ENCODE results near the gene TEAD4.
"Not testable (repeated sequence)": the region's sequence is repeated elsewhere in the genome, so short reads cannot be mapped to it uniquely, and the experiment has no call there.

Gene TEAD4

GRCh38 chr12:3054374-3054773, 95.2 kb downstream of the TEAD4 start:
- no peak for DNase-seq

GRCh38 chr12:3055026-3055703, 96.0 kb downstream of the TEAD4 start:
- no peak for DNase-seq

DNA sequence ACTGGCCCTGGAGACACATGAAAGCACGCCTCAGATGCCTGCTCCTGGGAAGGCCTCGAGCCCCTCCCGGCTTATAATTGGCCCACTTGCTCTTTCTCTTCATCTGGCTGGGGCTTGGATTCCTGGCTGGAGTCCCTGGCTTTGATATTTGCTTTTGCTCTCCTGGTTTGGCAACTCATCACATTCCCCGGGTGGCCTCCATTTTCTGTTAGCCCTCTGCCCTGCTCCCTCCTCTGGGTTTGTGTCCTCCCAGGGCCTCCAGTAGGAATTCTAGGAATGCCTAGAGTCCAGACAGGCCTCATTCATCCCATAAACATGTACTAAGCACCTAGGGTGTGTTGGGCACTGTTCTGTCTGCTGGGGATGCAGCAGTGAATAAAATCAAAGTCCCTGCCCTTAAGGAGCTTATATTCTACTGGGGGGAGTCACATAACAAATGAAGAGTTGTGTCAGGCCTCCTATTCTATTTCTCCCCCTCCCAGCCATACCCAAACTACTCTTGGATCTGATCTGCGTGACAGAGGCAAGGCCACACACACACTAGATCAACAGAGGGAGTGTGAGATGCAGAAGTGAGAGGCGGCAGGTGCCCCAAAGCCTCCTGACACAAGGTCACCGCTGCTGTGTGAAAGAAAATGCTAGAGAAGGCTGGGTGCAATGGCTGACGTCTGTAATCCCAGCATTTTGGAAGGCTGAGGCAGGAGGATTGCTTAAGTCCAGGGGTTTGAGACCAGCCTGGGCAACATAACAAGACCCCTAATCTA, 96.7 kb downstream of the TEAD4 start:
- no peak for DNase-seq

GRCh38 chr12:3061059-3061458, 101.9 kb downstream of the TEAD4 start:
- DNase-seq: no peak

DNA sequence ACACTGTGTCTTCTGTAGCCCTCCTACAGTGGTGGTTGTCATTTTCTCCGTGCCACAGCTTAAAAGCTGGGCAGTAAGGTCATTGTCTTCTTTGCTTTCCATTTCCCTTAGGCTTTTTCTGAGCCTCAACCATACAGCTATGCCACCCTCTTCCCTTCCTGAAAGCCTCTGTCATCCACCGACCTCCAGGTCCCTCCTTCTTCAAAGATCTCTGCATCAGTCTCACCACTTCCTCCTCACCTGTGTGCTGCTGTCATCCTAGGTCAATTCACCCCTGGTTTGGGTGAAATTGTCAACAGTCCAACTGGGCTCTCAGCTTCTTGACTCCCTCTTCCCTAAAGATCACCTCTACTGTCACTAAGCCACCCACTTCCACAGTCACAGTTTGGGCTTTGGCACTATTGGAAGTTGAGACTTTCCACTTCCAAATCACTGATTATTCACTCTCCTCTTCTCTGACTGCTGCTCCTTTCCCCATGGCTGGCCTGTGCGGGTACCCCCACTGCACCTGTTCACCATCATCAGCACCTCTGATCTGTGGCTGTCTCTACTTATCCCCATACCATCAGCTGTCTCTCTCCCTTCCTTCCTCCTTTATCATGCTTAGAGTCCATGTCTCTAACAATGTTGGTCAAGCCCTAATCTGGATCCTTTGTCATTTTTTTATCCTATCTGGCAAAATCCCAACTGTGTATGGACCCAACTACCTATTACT, 102.5 kb downstream of the TEAD4 start:
- DNase-seq: no peak

DNA sequence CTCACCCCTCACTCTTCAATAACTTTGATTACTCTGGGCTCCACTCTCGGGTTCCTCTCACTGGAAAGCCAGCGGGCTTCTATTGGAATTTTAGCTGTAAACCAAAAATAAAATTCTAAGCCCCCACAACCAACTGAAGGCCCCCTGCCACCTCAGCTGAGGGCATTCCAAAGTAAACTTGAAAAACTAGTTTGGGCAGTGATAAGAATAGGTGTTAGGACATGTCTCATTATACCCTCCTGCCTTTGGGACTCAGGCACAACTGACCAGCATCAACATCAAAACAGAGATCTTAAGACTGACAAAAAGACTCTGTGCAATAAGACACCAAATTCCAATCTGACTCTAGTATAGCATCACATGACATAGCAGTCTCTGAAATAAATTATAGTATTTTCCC, 106.1 kb downstream of the TEAD4 start:
- no peak for DNase-seq

DNA sequence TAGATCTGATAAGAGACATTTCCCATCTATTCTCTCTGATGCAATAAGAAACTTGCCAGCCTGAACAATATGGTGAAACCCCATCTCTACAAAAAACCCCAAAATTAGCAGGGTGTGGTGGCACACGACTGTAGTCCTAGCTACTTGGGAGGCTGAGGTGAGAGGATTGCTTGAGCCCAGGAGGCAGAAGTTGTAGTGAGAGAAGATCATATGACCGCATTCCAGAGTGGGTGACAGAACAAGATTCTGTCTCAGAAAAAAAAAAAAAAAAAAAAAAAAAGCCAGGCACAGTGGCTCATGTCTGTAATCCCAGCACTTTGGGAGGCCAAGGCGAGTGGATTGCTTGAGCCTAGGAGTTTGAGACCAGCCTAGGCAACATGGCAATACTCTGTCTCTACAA, 106.6 kb downstream of the TEAD4 start:
- DNase-seq: not testable (repeated sequence)

GRCh38 chr12:3069714-3070113, 110.5 kb downstream of the TEAD4 start:
- no peak for DNase-seq

- no peak for DNase-seq
Observed at GRCh38 chr12:3071107-3071506, 111.9 kb downstream of the TEAD4 start.

- no peak for DNase-seq
Observed at GRCh38 chr12:3071710-3072109, 112.5 kb downstream of the TEAD4 start.

DNA sequence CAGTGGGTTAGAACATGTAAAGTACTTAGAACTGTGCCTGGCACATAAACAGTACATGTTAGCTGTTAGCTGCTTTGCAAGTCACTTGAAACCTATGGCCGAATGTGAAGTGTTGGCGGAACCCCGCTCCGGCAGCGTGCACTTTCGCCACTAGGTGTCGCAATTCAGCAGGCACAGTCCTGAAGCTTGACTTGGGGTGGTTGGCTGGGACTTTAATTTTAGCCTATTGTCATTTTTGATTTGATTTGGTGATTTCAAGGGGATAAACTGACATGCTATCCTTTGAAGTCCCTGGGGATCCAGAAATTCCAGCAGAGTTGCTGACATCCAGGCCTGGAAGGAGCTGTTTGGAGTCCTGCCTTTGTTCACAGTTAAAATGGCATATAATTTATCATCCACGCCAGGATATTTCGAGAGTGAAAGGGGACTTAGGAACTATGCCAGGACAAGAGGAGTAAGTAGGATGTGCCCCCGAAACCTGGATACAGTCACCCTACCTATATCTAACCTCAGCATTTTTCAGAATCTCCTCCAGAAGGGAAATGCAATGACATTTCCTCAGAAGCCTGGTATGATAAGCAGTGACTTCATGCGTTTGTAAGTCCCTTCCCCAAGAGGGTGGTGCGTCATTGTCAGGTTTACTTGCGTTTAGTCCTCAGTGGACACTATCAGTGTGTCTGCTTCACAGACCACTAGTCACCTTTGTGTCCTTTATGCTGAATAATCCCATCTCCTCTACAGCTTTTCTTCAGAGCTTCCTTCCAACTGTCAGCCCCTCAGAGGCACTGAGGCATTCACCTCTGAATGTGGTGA, 114.4 kb downstream of the TEAD4 start:
- DNase-seq: peak; percentile 73

DNA sequence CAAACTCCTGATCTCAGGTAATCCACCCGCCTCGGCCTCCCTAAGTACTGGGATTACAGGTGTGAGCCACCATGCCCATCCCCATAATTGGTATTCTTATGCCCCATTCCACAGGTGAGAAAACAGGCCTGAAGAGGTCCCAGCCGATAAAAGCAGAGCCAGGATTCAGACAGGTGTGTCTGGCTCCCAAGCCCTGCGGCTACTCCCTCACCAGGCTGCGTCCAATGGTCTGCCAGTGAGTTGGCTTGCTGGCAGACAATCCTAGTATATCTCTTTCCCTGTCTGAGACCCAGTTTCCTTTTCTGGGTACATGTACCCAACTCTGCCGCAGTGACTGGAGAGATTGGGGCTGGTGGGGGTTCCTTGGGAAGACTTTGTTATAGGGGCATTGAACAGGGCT, 116.1 kb downstream of the TEAD4 start:
- DNase-seq: no peak

GRCh38 chr12:3076730-3077571, 117.8 kb downstream of the TEAD4 start, which contains the start of gene TSPAN9:
TSPAN9 (plus strand) TSS chr12:3077379; CDS start chr12:3201194, 123,815 bp downstream.
- DNase-seq: peak; percentile 48

- no peak for DNase-seq
Observed at GRCh38 chr12:3077572-3078081, 118.4 kb downstream of the TEAD4 start.

- no peak for DNase-seq
Observed at GRCh38 chr12:3078086-3078820, 119.1 kb downstream of the TEAD4 start.

DNA sequence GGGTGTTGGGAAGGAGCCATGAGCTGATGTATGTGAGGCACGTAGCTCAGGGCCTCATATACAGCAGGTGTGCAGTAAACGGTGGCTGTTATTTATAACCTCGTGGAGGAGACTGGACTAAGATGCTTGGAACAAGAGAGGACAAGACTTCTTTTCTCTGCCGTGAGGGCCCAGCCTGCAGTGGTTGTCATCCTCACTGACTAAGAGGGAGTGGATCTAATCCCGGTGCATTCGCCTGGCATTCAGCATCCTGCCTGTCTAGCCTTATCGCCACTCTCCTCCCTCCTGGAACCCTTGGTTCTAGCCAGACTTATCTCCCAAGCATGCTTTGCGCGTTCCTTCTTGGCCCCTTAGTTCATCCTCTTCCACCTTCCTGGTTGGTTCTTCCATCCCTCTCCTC, 121.9 kb downstream of the TEAD4 start:
- DNase-seq: no peak

DNA sequence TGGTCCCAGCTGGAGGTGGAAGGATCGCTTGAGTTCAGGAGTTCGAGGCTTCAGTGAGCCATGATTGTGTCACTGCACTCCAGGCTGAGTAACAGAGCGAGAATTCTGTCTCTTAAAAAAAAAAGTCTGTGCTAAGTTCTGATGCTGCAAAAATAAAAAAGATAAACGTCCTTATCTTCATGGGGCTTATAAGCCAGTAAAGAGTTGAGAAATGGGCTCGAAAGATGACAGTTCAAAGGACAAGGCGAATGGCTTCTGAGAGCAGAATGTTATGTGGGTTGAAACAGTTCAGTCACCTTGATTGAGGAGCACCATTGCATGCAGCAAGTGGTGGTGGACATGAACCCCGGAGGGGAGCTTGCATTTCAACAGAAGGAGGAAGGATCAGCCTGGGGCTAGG, 122.7 kb downstream of the TEAD4 start:
- no peak for DNase-seq

DNA sequence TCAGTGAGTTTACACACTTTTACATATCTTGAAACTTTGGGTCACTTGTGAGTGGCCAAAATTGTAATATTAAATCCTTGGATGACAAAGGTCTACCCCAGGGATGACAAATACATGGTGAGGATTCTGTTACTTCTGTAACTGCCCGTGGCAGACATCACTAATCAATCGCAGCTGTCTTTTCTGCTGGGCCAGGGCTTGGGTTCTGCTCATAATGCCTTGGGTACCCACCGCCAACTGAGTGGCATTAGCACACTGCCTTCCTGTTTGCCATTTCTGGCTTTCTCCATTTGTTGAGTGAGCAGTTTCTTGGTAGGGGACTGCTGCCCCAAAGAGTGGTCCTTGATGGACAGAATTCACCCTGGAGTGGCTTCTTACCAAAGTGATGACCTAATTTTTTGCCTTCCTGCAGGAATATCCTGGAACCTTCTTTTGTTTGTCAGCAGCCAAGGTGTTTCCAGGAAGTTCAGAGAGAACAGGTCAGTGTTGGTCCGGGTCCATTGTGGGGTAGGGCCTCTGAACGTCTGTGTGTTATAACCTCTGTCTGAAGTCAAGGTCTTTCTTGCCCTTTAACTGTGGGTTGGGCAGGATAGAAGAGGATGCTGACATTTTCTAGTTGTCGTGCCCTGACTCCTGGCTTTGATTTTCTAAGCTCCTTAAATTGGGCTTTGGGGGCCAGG, 124.2 kb downstream of the TEAD4 start:
- DNase-seq: no peak

DNA sequence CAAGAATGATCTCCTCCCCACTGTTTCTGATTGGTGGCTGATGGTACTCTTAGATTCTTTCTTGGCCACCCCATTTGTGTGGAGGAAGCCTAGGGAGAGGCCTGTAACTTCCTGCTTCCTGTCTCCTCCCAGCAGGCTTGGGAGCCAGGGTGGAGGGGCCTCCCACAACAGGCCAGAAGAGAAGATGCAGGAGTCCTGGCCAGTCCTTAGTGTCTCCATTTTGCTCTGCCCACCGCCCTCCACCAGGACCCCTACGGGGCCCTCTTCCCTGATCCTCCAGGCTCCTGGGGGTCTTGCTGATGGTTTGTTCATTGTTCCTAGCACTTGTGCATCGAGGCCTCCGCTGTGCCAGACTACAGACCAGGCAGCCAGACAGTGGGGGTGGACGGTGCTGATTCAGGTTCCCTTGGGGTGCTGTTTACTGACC, 124.7 kb downstream of the TEAD4 start:
- DNase-seq: no peak

DNA sequence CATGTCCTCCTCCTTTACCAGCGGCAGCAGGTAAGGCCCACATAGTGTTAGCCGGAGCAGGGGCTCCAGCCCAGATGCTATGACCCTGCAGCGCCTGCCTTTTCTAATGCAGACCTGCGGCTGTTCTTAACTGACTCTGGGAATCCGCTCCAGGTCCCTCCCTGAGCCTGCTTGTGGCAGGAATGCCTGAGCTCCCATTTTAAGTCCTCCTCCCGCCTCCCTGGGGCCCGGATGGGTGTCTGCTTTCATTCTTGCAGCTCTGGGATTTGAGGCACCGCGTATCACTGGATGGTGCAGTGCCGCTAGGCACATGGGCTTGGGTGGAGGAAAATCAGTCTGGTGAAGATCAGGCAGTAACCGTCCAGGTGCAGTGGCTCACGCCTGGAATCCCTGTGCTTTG, 125.5 kb downstream of the TEAD4 start:
- no peak for DNase-seq
